A549 (cell line): ENCODE results near the gene ONECUT3. TPM values are rescaled to one million over a fixed set of nuclear protein-coding genes. Genes with fewer than 3 reads are reported as not detected.

Experiments
- ATAC-seq, 2 experiments: fragments of 200-7000 bp in 1 of 2; fragments of >200 bp in 1 of 2; cut with Nextera tagmentation in 1 of 2; cut with Tn5 transposase in 1 of 2; 3 replicates each; pipeline versions ENCODE4 v1.8.0 to v1.9.1; 2018 to 2020; ENCODE audit warnings: mild to moderate bottlenecking in 1 of 2, moderate library complexity in 1 of 2
- CTCF ChIA-PET: fragments of 300-600 bp; sonication (Branson Sonifier 250); formaldehyde crosslinking; extraction: SDS; loops from one replicate; lab custom pipeline; 2021; ENCODE audit warnings: antibody characterized with exemption, inconsistent platforms; lab: Yijun Ruan, JAX
- POLR2A ChIA-PET: fragments of 350-600 bp; formaldehyde crosslinking; extraction: SDS; loops from one replicate; lab custom pipeline; 2021; ENCODE audit warnings: antibody characterized with exemption, inconsistent platforms; lab: Yijun Ruan, JAX
- DNase-seq, 2 experiments: peaks; one replicate each; pipeline versions ENCODE4 v3.0.0 to v3.0.0-alpha.2; 2011 to 2016; ENCODE audit warnings: low read depth in 1 of 2, low spot score in 1 of 2
- FAIRE-seq: peaks from 2 replicates; lab custom pipeline; 2011; peaks lifted over from hg19 to GRCh38; lab: Jason Lieb, UNC
- H3K27ac ChIP-seq, 2 experiments: fragments of >200 bp; sonication (Bioruptor Twin); formaldehyde crosslinking; 3 replicates each; pipeline ENCODE4 v1.5.1; 2016 to 2017
- H3K4me1 ChIP-seq: fragments of >200 bp; sonication (Bioruptor Twin); formaldehyde crosslinking; 3 replicates; pipeline ENCODE4 v1.6.1; 2016
- H3K4me2 ChIP-seq: fragments of >200 bp; sonication (Bioruptor Twin); formaldehyde crosslinking; 3 replicates; pipeline ENCODE4 v1.6.1; 2016
- H3K4me3 ChIP-seq: fragments of >200 bp; sonication (Bioruptor Twin); formaldehyde crosslinking; 3 replicates; pipeline ENCODE4 v1.5.1; 2016
- H3K9me3 ChIP-seq: fragments of >200 bp; sonication (Bioruptor Twin); formaldehyde crosslinking; 3 replicates; pipeline ENCODE4 v1.6.1; 2016
- BHLHE40 ChIP-seq: IDR thresholded peaks from 2 replicates; pipeline ENCODE4 v1.6.1; 2012; ENCODE audit warnings: low read depth, low read length, inconsistent platforms
- CBX2 ChIP-seq: fragments of 200-600 bp; sonication (generic); IDR thresholded peaks from 2 replicates; pipeline ENCODE4 v1.6.1; 2016; ENCODE audit warnings: low read depth, mild to moderate bottlenecking, borderline replicate concordance
- CBX8 ChIP-seq: fragments of 200-600 bp; sonication (generic); IDR thresholded peaks from 2 replicates; pipeline ENCODE4 v1.6.1; 2016
- CEBPB ChIP-seq, 2 experiments: fragments of >200 bp in 1 of 2; sonication (Bioruptor Twin) in 1 of 2; formaldehyde crosslinking in 1 of 2; IDR thresholded peaks; 2 replicates each; pipeline ENCODE4 v1.6.1; 2012 to 2016
- EHMT2 ChIP-seq: fragments of 200-600 bp; sonication (generic); IDR thresholded peaks from 2 replicates; pipeline ENCODE4 v1.6.1; 2016; ENCODE audit warnings: antibody characterized with exemption, low read depth, mild to moderate bottlenecking, moderate library complexity
- ELK1 ChIP-seq: fragments of 150-350 bp; IDR thresholded peaks from 2 replicates; pipeline ENCODE4 v1.6.1; 2014; ENCODE audit warnings: low read depth, mild to moderate bottlenecking, low read length
- FOSL2 ChIP-seq, 2 experiments: fragments of 450-650 bp in 1 of 2; fragments of >200 bp in 1 of 2; sonication (Bioruptor Twin) in 1 of 2; formaldehyde crosslinking; IDR thresholded peaks; 2 replicates each; pipeline versions ENCODE4 v1.5.0 to v1.6.1; 2016 to 2020; ENCODE audit warnings: mild to moderate bottlenecking in 1 of 2, moderate library complexity in 1 of 2
- HMGXB4 ChIP-seq: fragments of 250-450 bp; sonication (Bioruptor Pico); IDR thresholded peaks from 2 replicates; pipeline ENCODE4 v1.5.0; 2021; ENCODE audit warnings: mild to moderate bottlenecking, moderate library complexity, borderline replicate concordance
- HOXB13 ChIP-seq: fragments of 250-450 bp; sonication (Bioruptor Pico); IDR thresholded peaks from 2 replicates; pipeline ENCODE4 v1.5.0; 2020; ENCODE audit warnings: low read depth, mild to moderate bottlenecking, moderate library complexity
- JUN ChIP-seq, 2 experiments: fragments of >200 bp; sonication (Bioruptor Twin); formaldehyde crosslinking; IDR thresholded peaks; 2 replicates in 1 of 2; 3 replicates in 1 of 2; pipeline ENCODE4 v1.6.1; 2016 to 2017
- KDM1A ChIP-seq: fragments of 200-600 bp; sonication (generic); IDR thresholded peaks from 2 replicates; pipeline ENCODE4 v1.6.1; 2016; ENCODE audit warnings: low read depth, mild to moderate bottlenecking
- KDM5A ChIP-seq: fragments of 200-600 bp; sonication (generic); IDR thresholded peaks from 2 replicates; pipeline ENCODE4 v1.6.1; 2016; ENCODE audit warnings: antibody characterized with exemption, mild to moderate bottlenecking
- MAFK ChIP-seq: fragments of 450-650 bp; IDR thresholded peaks from 2 replicates; pipeline ENCODE4 v1.6.1; 2014; ENCODE audit not compliant: partially characterized antibody
- MAX ChIP-seq: IDR thresholded peaks from 2 replicates; pipeline ENCODE4 v1.6.1; 2012
- NFE2L2 ChIP-seq: fragments of 150-350 bp; conservative IDR thresholded peaks from 2 replicates; pipeline ENCODE4 v1.6.1; 2014; ENCODE audit warnings: low read length
- NPAS2 ChIP-seq: fragments of 250-450 bp; sonication (Bioruptor Pico); IDR thresholded peaks from 2 replicates; pipeline ENCODE4 v1.8.0; 2022; ENCODE audit warnings: mild to moderate bottlenecking, moderate library complexity, borderline replicate concordance
- REST ChIP-seq: fragments of 200-600 bp; sonication (generic); IDR thresholded peaks from 2 replicates; pipeline ENCODE4 v1.6.1; 2016; ENCODE audit warnings: antibody characterized with exemption, mild to moderate bottlenecking, moderate library complexity
- RNF2 ChIP-seq: fragments of 200-600 bp; sonication (generic); IDR thresholded peaks from 2 replicates; pipeline ENCODE4 v1.6.1; 2016; ENCODE audit warnings: low read depth, mild to moderate bottlenecking, antibody characterized with exemption, moderate library complexity, borderline replicate concordance
- USF2 ChIP-seq: fragments of 450-650 bp; IDR thresholded peaks from 2 replicates; pipeline ENCODE4 v1.6.1; 2014; ENCODE audit warnings: antibody characterized with exemption
- WGBS: methylation state at CpG from one replicate; pipeline ENCODE4 v1.1.6; 2017; ENCODE audit errors: missing lambda C conversion rate; 5-methylcytosine and 5-hydroxymethylcytosine counted together
- polyA plus RNA-seq, 4 experiments: library from polyadenylated mRNA; depleted of rRNA in 3 of 4; stranded (reverse); fragments of >200 nt; fragmentation: RNase III in 1 of 4; extraction: RNeasy Plus Mini Kit Qiagen cat#74134 plus additional on column Dnase treatment in 1 of 4; gene quantifications; 2 replicates in 3 of 4; 3 replicates in 1 of 4; pipeline ENCODE4 v1.2.3, GENCODE V29; 2011 to 2017

The ONECUT3 gene
- polyA plus RNA-seq, 2 of the 4 experiments (the other 2 are of a cell fraction) = 0.01 TPM; not detected in 1

- TF ChIP-seq USF2 (no peak), KDM1A (no peak), ELK1 (no peak), CBX2 (no peak), CEBPB (IDR thresholded peaks at IDR 0.05) (no peak)
Observed at GRCh38 chr19:1775951-1776605, 22.8 kb downstream of the ONECUT3 start (continued).

GRCh38 chr19:1776606-1777147, 23.4 kb downstream of the ONECUT3 start:
- WGBS = 16% methylated on average over 19 of the region's 23 CpGs
- ATAC-seq = no peak

GRCh38 chr19:1777149-1777548, 23.8 kb downstream of the ONECUT3 start:
- DNase-seq = no peak
- POLR2A ChIA-PET = no interaction called here
- H3K27ac ChIP-seq = no peak overlapping the region
- H3K4me3 ChIP-seq = no peak overlapping the region
- no peak for TF ChIP-seq CBX8
- TF ChIP-seq USF2 = no peak
- no peak for TF ChIP-seq MAFK
- no peak for TF ChIP-seq RNF2
- TF ChIP-seq NPAS2 (CRISPR knock-in tag) = no peak
- TF ChIP-seq REST = no peak
- TF ChIP-seq KDM5A = no peak
- no peak for TF ChIP-seq HOXB13
- no peak for TF ChIP-seq HMGXB4 (CRISPR knock-in tag)
- TF ChIP-seq KDM1A = no peak
- TF ChIP-seq CBX2 = no peak
- TF ChIP-seq, all 56 proteins: peak for 0
- no peak for FAIRE-seq
- no peak overlapping the region for H3K4me2 ChIP-seq
- no peak for ATAC-seq
- CTCF ChIA-PET = interaction anchor here (0.6 to 3.0 kb wide), 11 partner anchors 10 to 105 kb away, joined by 3 to 12 read pairs (median 5); no protein-coding TSS in a partner anchor
- no peaks in the 10 kb centered on the region for H3K4me1 ChIP-seq
- WGBS = 36% methylated on average over 7 of the region's 10 CpGs
- H3K9me3 ChIP-seq = peaks cover 15% of the 10 kb centered on the region

More at GRCh38 chr19:1776606-1777147, 23.4 kb downstream of the ONECUT3 start:
- ChIA-PET CTCF (interaction anchor here (0.6 to 3.0 kb wide), 8 partner anchors 11 to 105 kb away, joined by 3 to 12 read pairs (median 4); no protein-coding TSS in a partner anchor), POLR2A (no interaction called here)
- Histone ChIP-seq H3K4me3 (no peak overlapping the region), H3K27ac (no peak overlapping the region), H3K9me3 (peaks cover 11% of the 10 kb centered on the region), H3K4me2 (no peak overlapping the region), H3K4me1 (no peaks in the 10 kb centered on the region)
- no peak for FAIRE-seq
- TF ChIP-seq FOSL2 (IDR thresholded peaks at IDR 0.05) (no peak), FOSL2 (CRISPR knock-in tag; IDR thresholded peaks at IDR 0.05) (no peak), MAX (no peak), NFE2L2 (no peak), CBX8 (no peak), JUN (IDR thresholded peaks at IDR 0.05) (no peak), BHLHE40 (no peak), EHMT2 (no peak), RNF2 (no peak)
- no peak for DNase-seq
